ENCODE data around the gene CYP4F2. TPM values are rescaled to one million over a fixed set of nuclear protein-coding genes. Genes with fewer than 3 reads are reported as not detected.
"Not testable (repeated sequence)": the region's sequence is repeated elsewhere in the genome, so short reads cannot be mapped to it uniquely, and the experiment has no call there.

CYP4F2 gene
- total RNA-seq, 1 donor from 2014 or later: not detected

DNA sequence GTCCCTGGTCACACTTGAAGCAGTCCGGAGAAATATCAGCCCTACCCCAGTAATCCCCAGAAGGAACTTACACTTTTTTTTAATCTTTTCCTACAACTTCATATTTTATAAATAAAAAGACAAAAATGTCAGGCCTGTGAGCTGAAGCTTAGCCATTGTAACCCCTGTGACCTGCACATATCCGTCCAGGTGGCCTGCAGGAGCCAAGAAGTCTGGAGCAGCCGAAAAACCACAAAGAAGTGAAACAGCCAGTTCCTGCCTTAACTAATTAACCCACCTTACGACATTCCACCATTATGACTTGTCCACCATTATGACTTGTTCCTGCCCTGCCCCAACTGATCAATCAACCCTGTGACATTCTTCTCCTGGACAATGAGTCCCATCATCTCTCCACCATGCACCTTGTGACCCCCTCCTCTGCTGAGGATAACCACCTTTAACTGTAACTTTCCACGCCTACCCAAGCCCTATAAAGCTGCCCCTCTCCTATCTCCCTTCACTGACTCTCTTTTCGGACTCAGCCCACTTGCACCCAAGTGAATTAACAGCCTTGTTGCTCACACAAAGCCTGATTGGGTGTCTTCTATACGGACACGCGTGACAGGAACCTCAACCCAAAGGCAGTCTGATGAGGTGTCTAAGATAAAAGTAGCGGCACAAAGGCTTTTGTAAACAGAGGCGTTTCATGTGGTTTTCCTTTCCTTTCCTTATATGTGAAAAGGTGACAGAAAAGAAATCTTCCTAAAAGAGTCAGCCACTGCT is 62.1 kb downstream of the CYP4F2 start:
- peak overlapping the region; percentile 98 for H3K27ac Mint-ChIP-seq
- not testable (repeated sequence) for H3K36me3 Mint-ChIP-seq (ENCODE audit: low read depth); H3K9me3 Mint-ChIP-seq; H3K27me3 Mint-ChIP-seq
- DNase-seq: peak; percentile 90
- H3K4me3 Mint-ChIP-seq: peak overlapping the region; percentile 87
- peaks cover 13% of the 10 kb centered on the region for H3K4me1 Mint-ChIP-seq
- intact Hi-C loops (cut with micrococcal nuclease): loop anchor here (5.0 to 10.0 kb wide), 2 partner anchors 239 to 362 kb away; partner anchors contain the start of genes AP1M1 and TPM4

DNA sequence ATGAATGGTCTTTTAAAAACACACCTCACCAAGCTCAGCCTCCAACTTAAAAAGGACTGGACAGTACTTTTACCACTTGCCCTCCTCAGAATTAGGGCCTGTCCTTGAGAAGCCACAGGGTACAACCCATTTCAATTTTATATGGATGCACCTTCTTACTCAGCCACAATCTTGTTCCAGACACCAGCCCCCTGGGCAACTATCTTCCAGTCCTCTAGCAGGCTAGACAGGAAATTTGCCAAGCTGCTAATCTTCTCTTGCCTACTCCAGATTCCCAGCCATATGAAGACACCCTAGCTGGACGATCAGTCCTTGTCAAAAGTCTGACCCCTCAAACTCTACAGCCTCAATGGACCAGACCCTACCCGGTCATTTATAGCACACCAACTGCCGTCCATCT is 63.6 kb downstream of the CYP4F2 start:
- peaks cover 13% of the 10 kb centered on the region for H3K4me1 Mint-ChIP-seq
- intact Hi-C loops (cut with micrococcal nuclease): loop anchor here (10.0 kb wide), 1 partner anchor 241 kb away; the partner anchor contains the start of gene TPM4
- H3K27ac Mint-ChIP-seq; H3K4me3 Mint-ChIP-seq; H3K36me3 Mint-ChIP-seq (ENCODE audit: low read depth); DNase-seq; H3K9me3 Mint-ChIP-seq; H3K27me3 Mint-ChIP-seq: not testable (repeated sequence)

DNA sequence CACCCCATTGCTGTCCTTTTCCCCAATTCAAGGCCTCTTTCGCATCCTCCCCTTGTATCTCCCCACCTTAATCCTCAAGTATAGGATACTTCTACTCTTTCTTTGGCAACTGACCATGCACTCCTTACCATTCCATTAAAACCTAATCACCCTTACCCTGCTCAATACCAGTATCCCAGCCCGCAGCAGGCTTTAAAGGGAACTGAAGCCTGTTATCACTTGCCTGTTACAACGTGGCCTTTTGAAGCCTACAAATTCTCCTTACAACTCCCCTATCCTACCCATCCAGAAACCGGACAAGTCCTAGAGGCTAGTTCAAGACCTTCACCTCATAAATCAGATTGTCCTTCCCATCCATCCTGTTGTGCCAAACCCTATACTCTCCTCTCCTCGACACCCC is 66.2 kb downstream of the CYP4F2 start:
- no peak for DNase-seq
- Mint-ChIP-seq H3K36me3 (ENCODE audit: low read depth) (no peaks in the 10 kb centered on the region), H3K27me3 (peaks cover 11% of the 10 kb centered on the region), H3K4me3 (no peak overlapping the region), H3K4me1 (peaks cover 6% of the 10 kb centered on the region), H3K9me3 (no peaks in the 10 kb centered on the region), H3K27ac (no peak overlapping the region)
- intact Hi-C loops (cut with micrococcal nuclease): loop anchor here (10.0 kb wide), 1 partner anchor 243 kb away; the partner anchor contains the start of gene TPM4

- intact Hi-C loops (cut with micrococcal nuclease): loop anchor here (10.0 kb wide), 1 partner anchor 245 kb away; the partner anchor contains the start of gene TPM4
- H3K9me3 Mint-ChIP-seq: no peaks in the 10 kb centered on the region
- no peaks in the 10 kb centered on the region for H3K36me3 Mint-ChIP-seq (ENCODE audit: low read depth)
- no peak overlapping the region for H3K4me3 Mint-ChIP-seq
- no peak overlapping the region for H3K27ac Mint-ChIP-seq
- no peaks in the 10 kb centered on the region for H3K4me1 Mint-ChIP-seq
- no peak for DNase-seq
- peaks cover 13% of the 10 kb centered on the region for H3K27me3 Mint-ChIP-seq
Measured at GRCh38 chr19:15829786-15830185, 68.1 kb downstream of the CYP4F2 start.

DNA sequence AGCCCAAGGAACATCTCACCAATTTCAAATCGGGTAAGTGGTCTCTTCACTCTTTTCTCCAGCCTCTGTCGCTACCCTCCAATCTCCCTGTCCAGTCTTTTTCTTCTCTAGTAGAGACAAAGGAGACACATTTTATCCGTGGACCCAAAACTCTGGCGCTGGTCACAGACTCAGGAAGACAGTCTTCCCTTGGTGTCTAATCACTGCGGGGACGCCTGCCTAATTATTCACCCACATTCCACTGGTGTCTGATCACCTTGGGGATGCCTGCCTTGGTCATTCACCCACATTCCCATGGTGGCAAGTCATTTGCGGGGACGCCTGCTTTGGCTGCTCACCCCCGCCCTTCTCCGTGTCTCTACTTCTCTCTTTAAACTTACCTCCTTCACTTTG is 68.6 kb downstream of the CYP4F2 start:
- H3K4me3 Mint-ChIP-seq: no peak overlapping the region
- intact Hi-C loops (cut with micrococcal nuclease): no loop called here
- no peaks in the 10 kb centered on the region for H3K9me3 Mint-ChIP-seq
- peaks cover 13% of the 10 kb centered on the region for H3K27me3 Mint-ChIP-seq
- H3K4me1 Mint-ChIP-seq: no peaks in the 10 kb centered on the region
- DNase-seq: no peak
- no peak overlapping the region for H3K27ac Mint-ChIP-seq
- no peaks in the 10 kb centered on the region for H3K36me3 Mint-ChIP-seq (ENCODE audit: low read depth)

- H3K9me3 Mint-ChIP-seq; intact Hi-C loops (cut with micrococcal nuclease); H3K27ac Mint-ChIP-seq; DNase-seq; H3K36me3 Mint-ChIP-seq (ENCODE audit: low read depth); H3K4me3 Mint-ChIP-seq; H3K4me1 Mint-ChIP-seq: not testable (repeated sequence)
- H3K27me3 Mint-ChIP-seq: peaks cover 14% of the 10 kb centered on the region
Measured at GRCh38 chr19:15828611-15829305, 69.1 kb downstream of the CYP4F2 start.

DNA sequence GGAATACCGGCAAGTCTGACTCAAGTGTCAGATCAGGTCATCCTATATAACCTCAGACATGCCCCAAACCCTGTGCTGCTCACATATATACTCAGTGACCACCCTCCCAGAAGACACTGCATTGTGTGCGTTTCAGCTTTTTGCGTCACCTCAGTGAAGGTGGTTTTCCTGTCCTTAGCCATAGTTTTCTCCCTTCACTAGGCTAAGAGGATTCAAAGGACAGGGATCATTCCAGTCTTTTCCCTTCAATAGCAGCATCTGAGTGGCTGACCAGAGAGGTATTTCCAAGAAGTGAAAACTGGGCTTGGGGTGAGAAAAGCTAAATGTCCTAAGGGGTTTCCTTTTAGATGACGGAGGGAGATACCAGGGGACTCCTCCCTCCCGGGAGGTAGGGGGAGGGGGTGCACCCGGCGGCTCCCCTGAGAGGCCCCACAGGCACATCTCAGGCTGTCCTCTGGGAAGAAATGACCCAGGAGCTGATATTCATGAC is 69.7 kb downstream of the CYP4F2 start:
- DNase-seq: no peak
- H3K4me1 Mint-ChIP-seq: no peaks in the 10 kb centered on the region
- H3K27me3 Mint-ChIP-seq: peaks cover 14% of the 10 kb centered on the region
- no peak overlapping the region for H3K27ac Mint-ChIP-seq
- H3K4me3 Mint-ChIP-seq: no peak overlapping the region
- no peaks in the 10 kb centered on the region for H3K9me3 Mint-ChIP-seq
- intact Hi-C loops (cut with micrococcal nuclease): no loop called here
- H3K36me3 Mint-ChIP-seq (ENCODE audit: low read depth): no peaks in the 10 kb centered on the region

Other genes starting within 250 kb of the CYP4F2 start
- not detected in 2 replicates for gene CYP4F12, start 225.0 kb downstream of the CYP4F2 start, total RNA-seq
- not detected in 2 replicates for gene OR10H2, start 170.1 kb downstream of the CYP4F2 start, total RNA-seq
- gene OR10H3, start 160.1 kb downstream of the CYP4F2 start, total RNA-seq: not detected in 2 replicates
- not detected in 2 replicates for gene OR10H5, start 110.4 kb downstream of the CYP4F2 start, total RNA-seq
- 0.05 TPM in 1 of 2 replicates, not detected in the other for gene OR10H1, start 82.4 kb downstream of the CYP4F2 start, total RNA-seq
- not detected in 2 replicates for gene CYP4F11, start 36.5 kb upstream of the CYP4F2 start, total RNA-seq
- not detected in 2 replicates for gene OR10H4, start 50.9 kb upstream of the CYP4F2 start, total RNA-seq
- gene TPM4, start 178.4 kb upstream of the CYP4F2 start, total RNA-seq: 283 and 291 TPM in 2 replicates
- 227 and 247 TPM in 2 replicates for gene RAB8A, start 213.8 kb upstream of the CYP4F2 start, total RNA-seq
- 22.7 and 23.1 TPM in 2 replicates for gene HSH2D, start 245.6 kb upstream of the CYP4F2 start, total RNA-seq

All from activated CD4-positive, alpha-beta T cell treated with anti-CD3 and anti-CD28 coated beads, Interleukin-2, amount 10 ng/mL, durations not matched to agents 24 days and 14 days (primary cell).